A549 (cell line): ENCODE data around the gene DUSP1. TPM values are rescaled to one million over a fixed set of nuclear protein-coding genes. Genes with fewer than 3 reads are reported as not detected.
A peak's percentile ranks its signal among the peaks of the same experiment; 100 is the strongest.

Experiments used
- ATAC-seq, 2 experiments: fragments of 200-7000 bp in 1 of 2; fragments of >200 bp in 1 of 2; cut with Nextera tagmentation in 1 of 2; cut with Tn5 transposase in 1 of 2; 3 replicates each; pipeline versions ENCODE4 v1.8.0 to v1.9.1; 2018 to 2020; ENCODE audit warnings: mild to moderate bottlenecking in 1 of 2, moderate library complexity in 1 of 2
- CTCF ChIA-PET: fragments of 300-600 bp; sonication (Branson Sonifier 250); formaldehyde crosslinking; extraction: SDS; loops from one replicate; lab custom pipeline; 2021; ENCODE audit warnings: antibody characterized with exemption, inconsistent platforms; lab: Yijun Ruan, JAX
- POLR2A ChIA-PET: fragments of 350-600 bp; formaldehyde crosslinking; extraction: SDS; loops from one replicate; lab custom pipeline; 2021; ENCODE audit warnings: antibody characterized with exemption, inconsistent platforms; lab: Yijun Ruan, JAX
- DNase-seq, 2 experiments: peaks; one replicate each; pipeline versions ENCODE4 v3.0.0 to v3.0.0-alpha.2; 2011 to 2016; ENCODE audit warnings: low read depth in 1 of 2, low spot score in 1 of 2
- FAIRE-seq: peaks from 2 replicates; lab custom pipeline; 2011; peaks lifted over from hg19 to GRCh38; lab: Jason Lieb, UNC
- H3K27ac ChIP-seq, 2 experiments: fragments of >200 bp; sonication (Bioruptor Twin); formaldehyde crosslinking; 3 replicates each; pipeline ENCODE4 v1.5.1; 2016 to 2017
- H3K4me1 ChIP-seq: fragments of >200 bp; sonication (Bioruptor Twin); formaldehyde crosslinking; 3 replicates; pipeline ENCODE4 v1.6.1; 2016
- H3K4me2 ChIP-seq: fragments of >200 bp; sonication (Bioruptor Twin); formaldehyde crosslinking; 3 replicates; pipeline ENCODE4 v1.6.1; 2016
- H3K4me3 ChIP-seq: fragments of >200 bp; sonication (Bioruptor Twin); formaldehyde crosslinking; 3 replicates; pipeline ENCODE4 v1.5.1; 2016
- H3K9me3 ChIP-seq: fragments of >200 bp; sonication (Bioruptor Twin); formaldehyde crosslinking; 3 replicates; pipeline ENCODE4 v1.6.1; 2016
- BCL3 ChIP-seq: fragments of >200 bp; sonication (Bioruptor Twin); formaldehyde crosslinking; IDR thresholded peaks from 3 replicates; pipeline ENCODE4 v1.6.1; 2016
- CBX2 ChIP-seq: fragments of 200-600 bp; sonication (generic); IDR thresholded peaks from 2 replicates; pipeline ENCODE4 v1.6.1; 2016; ENCODE audit warnings: low read depth, mild to moderate bottlenecking, borderline replicate concordance
- CEBPB ChIP-seq, 2 experiments: fragments of >200 bp in 1 of 2; sonication (Bioruptor Twin) in 1 of 2; formaldehyde crosslinking in 1 of 2; IDR thresholded peaks; 2 replicates each; pipeline ENCODE4 v1.6.1; 2012 to 2016
- E2F6 ChIP-seq: IDR thresholded peaks from 2 replicates; pipeline ENCODE4 v1.6.1; 2012; ENCODE audit warnings: low read depth, borderline replicate concordance
- EHMT2 ChIP-seq: fragments of 200-600 bp; sonication (generic); IDR thresholded peaks from 2 replicates; pipeline ENCODE4 v1.6.1; 2016; ENCODE audit warnings: antibody characterized with exemption, low read depth, mild to moderate bottlenecking, moderate library complexity
- ESRRA ChIP-seq: fragments of 150-350 bp; IDR thresholded peaks from 2 replicates; pipeline ENCODE4 v1.6.1; 2014; ENCODE audit warnings: mild to moderate bottlenecking, low read length, borderline replicate concordance
- FOSB ChIP-seq: fragments of 250-450 bp; sonication (Bioruptor Pico); IDR thresholded peaks from 2 replicates; pipeline ENCODE4 v1.5.0; 2020; ENCODE audit warnings: mild to moderate bottlenecking, moderate library complexity
- FOSL2 ChIP-seq, 2 experiments: fragments of 450-650 bp in 1 of 2; fragments of >200 bp in 1 of 2; sonication (Bioruptor Twin) in 1 of 2; formaldehyde crosslinking; IDR thresholded peaks; 2 replicates each; pipeline versions ENCODE4 v1.5.0 to v1.6.1; 2016 to 2020; ENCODE audit warnings: mild to moderate bottlenecking in 1 of 2, moderate library complexity in 1 of 2
- GATA3 ChIP-seq: IDR thresholded peaks from 2 replicates; pipeline ENCODE4 v1.6.1; 2012; ENCODE audit warnings: borderline replicate concordance
- HMGXB4 ChIP-seq: fragments of 250-450 bp; sonication (Bioruptor Pico); IDR thresholded peaks from 2 replicates; pipeline ENCODE4 v1.5.0; 2021; ENCODE audit warnings: mild to moderate bottlenecking, moderate library complexity, borderline replicate concordance
- HOXA7 ChIP-seq: fragments of 250-450 bp; sonication (Bioruptor Pico); IDR thresholded peaks from 2 replicates; pipeline ENCODE4 v1.5.0; 2020; ENCODE audit warnings: mild to moderate bottlenecking, moderate library complexity
- HOXB13 ChIP-seq: fragments of 250-450 bp; sonication (Bioruptor Pico); IDR thresholded peaks from 2 replicates; pipeline ENCODE4 v1.5.0; 2020; ENCODE audit warnings: low read depth, mild to moderate bottlenecking, moderate library complexity
- JUN ChIP-seq, 2 experiments: fragments of >200 bp; sonication (Bioruptor Twin); formaldehyde crosslinking; IDR thresholded peaks; 2 replicates in 1 of 2; 3 replicates in 1 of 2; pipeline ENCODE4 v1.6.1; 2016 to 2017
- JUNB ChIP-seq: fragments of >200 bp; sonication (Bioruptor Twin); formaldehyde crosslinking; IDR thresholded peaks from 2 replicates; pipeline ENCODE4 v1.6.1; 2016
- KDM1A ChIP-seq: fragments of 200-600 bp; sonication (generic); IDR thresholded peaks from 2 replicates; pipeline ENCODE4 v1.6.1; 2016; ENCODE audit warnings: low read depth, mild to moderate bottlenecking
- MAFK ChIP-seq: fragments of 450-650 bp; IDR thresholded peaks from 2 replicates; pipeline ENCODE4 v1.6.1; 2014; ENCODE audit not compliant: partially characterized antibody
- MAX ChIP-seq: IDR thresholded peaks from 2 replicates; pipeline ENCODE4 v1.6.1; 2012
- MAZ ChIP-seq: fragments of 150-350 bp; IDR thresholded peaks from 2 replicates; pipeline ENCODE4 v1.6.1; 2014; ENCODE audit warnings: antibody characterized with exemption, low read depth, low read length, borderline replicate concordance
- MYC ChIP-seq: IDR thresholded peaks from 2 replicates; pipeline ENCODE4 v1.6.1; 2012; ENCODE audit warnings: mild to moderate bottlenecking, inconsistent platforms, low read length, improper control_type of control experiment, borderline replicate concordance
- NPAS2 ChIP-seq: fragments of 250-450 bp; sonication (Bioruptor Pico); IDR thresholded peaks from 2 replicates; pipeline ENCODE4 v1.8.0; 2022; ENCODE audit warnings: mild to moderate bottlenecking, moderate library complexity, borderline replicate concordance
- NR3C1 ChIP-seq: fragments of >200 bp; sonication (Bioruptor Twin); formaldehyde crosslinking; IDR thresholded peaks from 3 replicates; pipeline ENCODE4 v1.6.1; 2017
- PBX3 ChIP-seq: IDR thresholded peaks from 2 replicates; pipeline ENCODE4 v1.6.1; 2012
- POLR2A ChIP-seq: IDR thresholded peaks from 2 replicates; pipeline ENCODE4 v1.6.1; 2012; ENCODE audit warnings: mild to moderate bottlenecking, low read length
- RCOR1 ChIP-seq: fragments of 150-350 bp; IDR thresholded peaks from 2 replicates; pipeline ENCODE4 v1.6.1; 2014; ENCODE audit warnings: antibody characterized with exemption, low read length, low read depth
- RFX5 ChIP-seq: fragments of 450-650 bp; IDR thresholded peaks from 2 replicates; pipeline ENCODE4 v1.7.1; 2014; ENCODE audit warnings: antibody characterized with exemption, mild to moderate bottlenecking, moderate library complexity
- SMC3 ChIP-seq: fragments of >200 bp; sonication (Bioruptor Twin); formaldehyde crosslinking; IDR thresholded peaks from 3 replicates; pipeline ENCODE4 v1.6.1; 2018; ENCODE audit warnings: inconsistent platforms
- SREBF2 ChIP-seq: fragments of 450-650 bp; IDR thresholded peaks from 2 replicates; pipeline ENCODE4 v1.6.1; 2014; ENCODE audit warnings: mild to moderate bottlenecking, moderate library complexity
- TFCP2L1 ChIP-seq: fragments of 250-450 bp; sonication (Bioruptor Pico); IDR thresholded peaks from 2 replicates; pipeline ENCODE4 v1.5.0; 2021; ENCODE audit warnings: mild to moderate bottlenecking
- ZC3H11A ChIP-seq: fragments of 450-650 bp; IDR thresholded peaks from 2 replicates; pipeline ENCODE4 v1.6.1; 2014; ENCODE audit warnings: antibody characterized with exemption, mild to moderate bottlenecking
- ZSCAN20 ChIP-seq: fragments of 250-450 bp; sonication (Bioruptor Pico); IDR thresholded peaks from 2 replicates; pipeline ENCODE4 v1.8.0; 2022; ENCODE audit warnings: mild to moderate bottlenecking, moderate library complexity
- WGBS: methylation state at CpG from one replicate; pipeline ENCODE4 v1.1.6; 2017; ENCODE audit errors: missing lambda C conversion rate; 5-methylcytosine and 5-hydroxymethylcytosine counted together
- polyA plus RNA-seq, 4 experiments: library from polyadenylated mRNA; depleted of rRNA in 3 of 4; stranded (reverse); fragments of >200 nt; fragmentation: RNase III in 1 of 4; extraction: RNeasy Plus Mini Kit Qiagen cat#74134 plus additional on column Dnase treatment in 1 of 4; gene quantifications; 2 replicates in 3 of 4; 3 replicates in 1 of 4; pipeline ENCODE4 v1.2.3, GENCODE V29; 2011 to 2017

DUSP1 gene
- polyA plus RNA-seq, 2 of the 4 experiments (the other 2 are of a cell fraction) = 207 to 594 TPM

GRCh38 chr5:172758834-172759149, 12.2 kb downstream of the DUSP1 start:
- peaks cover 17% of the 10 kb centered on the region for H3K4me1 ChIP-seq
- ChIA-PET CTCF (interaction anchor here (1.3 to 6.2 kb wide), 5 partner anchors 11 to 174 kb away, joined by 3 to 52 read pairs (median 5); no protein-coding TSS in a partner anchor), POLR2A (interaction anchor here (1.2 to 1.4 kb wide), 2 partner anchors 38 to 44 kb away, joined by 3 read pairs; no protein-coding TSS in a partner anchor)
- TF ChIP-seq CEBPB (IDR thresholded peaks at IDR 0.05) (no peak), JUN (IDR thresholded peaks at IDR 0.05) (no peak), SMC3 (no peak), SREBF2 (no peak), RCOR1 (no peak), JUNB (no peak), E2F6 (no peak), HOXB13 (CRISPR knock-in tag) (no peak), KDM1A (no peak), HOXA7 (no peak), CBX2 (no peak), PBX3 (no peak)
- FAIRE-seq (no peak), ATAC-seq (no peak), DNase-seq (no peak)
- H3K9me3 ChIP-seq = peaks cover 20% of the 10 kb centered on the region
- no peak overlapping the region for H3K4me3 ChIP-seq
- H3K27ac ChIP-seq = peak overlapping the region; percentile 79 to 88
- H3K4me2 ChIP-seq = peak overlapping the region; percentile 66
- WGBS = 97% methylated on average over 6 of the region's 6 CpGs

GRCh38 chr5:172758077-172758833, 12.7 kb downstream of the DUSP1 start:
- Histone ChIP-seq H3K27ac (peak overlapping the region; percentile 79 to 88), H3K4me2 (peak overlapping the region; percentile 66), H3K4me3 (no peak overlapping the region), H3K4me1 (peaks cover 17% of the 10 kb centered on the region), H3K9me3 (peaks cover 20% of the 10 kb centered on the region)
- TF ChIP-seq FOSB (CRISPR knock-in tag) = peak; percentile 34; the same call in 1 of the 2 replicates
- TF ChIP-seq MAX = peak; percentile 69
- peak; percentile 37; the same call in 1 of the 2 replicates for TF ChIP-seq GATA3
- TF ChIP-seq MAZ = no peak
- no peak for TF ChIP-seq ESRRA
- TF ChIP-seq EHMT2 = no peak
- no peak for TF ChIP-seq NPAS2 (CRISPR knock-in tag)
- TF ChIP-seq TFCP2L1 (CRISPR knock-in tag) = 0 out of 2 replicates have a peak, but pooled peaks have one; percentile 11
- no peak for TF ChIP-seq BCL3
- TF ChIP-seq KDM1A = no peak
- 0 out of 2 replicates have a peak, but pooled peaks have one; percentile 3 for TF ChIP-seq RFX5
- peak; percentile 80 for TF ChIP-seq FOSL2 (IDR thresholded peaks at IDR 0.05)
- peak; percentile 95 for TF ChIP-seq FOSL2 (CRISPR knock-in tag; IDR thresholded peaks at IDR 0.05)
- TF ChIP-seq ZC3H11A = no peak
- TF ChIP-seq MYC = no peak
- no peak for TF ChIP-seq POLR2A
- no peak for TF ChIP-seq NR3C1
- peak; percentile 74 for TF ChIP-seq JUNB
- peak; percentile 62 for TF ChIP-seq MAFK
- TF ChIP-seq HMGXB4 (CRISPR knock-in tag) = no peak
- TF ChIP-seq ZSCAN20 (CRISPR knock-in tag) = no peak
- no peak for TF ChIP-seq CBX2
- peak; percentile 61 to 63; a peak in 3 of 5 replicates for TF ChIP-seq JUN (IDR thresholded peaks at IDR 0.05)
- DNase-seq (peak; percentile 91 to 95), FAIRE-seq (peak; percentile 80), ATAC-seq (peak; percentile 91 to 93)
- POLR2A ChIA-PET = interaction anchor here (1.1 to 1.5 kb wide), 4 partner anchors 9 to 43 kb away, joined by 3 to 16 read pairs (median 6); partner anchors contain the start of gene DUSP1
- CTCF ChIA-PET = interaction anchor here (1.0 to 6.2 kb wide), 8 partner anchors 12 to 174 kb away, joined by 3 to 52 read pairs (median 5); no protein-coding TSS in a partner anchor
- 23% methylated on average over 19 of the region's 19 CpGs for WGBS
